Measurements from ENCODE around the gene ZDHHC12. TPM values are rescaled to one million over a fixed set of nuclear protein-coding genes. Genes with fewer than 3 reads are reported as not detected.

The ZDHHC12 gene
- total and polyA plus RNA-seq, 2 of the 8 experiments (the other 6 are each of a cell fraction or from before 2014, with no cell fraction given): 35.0 to 93.8 TPM

DNA sequence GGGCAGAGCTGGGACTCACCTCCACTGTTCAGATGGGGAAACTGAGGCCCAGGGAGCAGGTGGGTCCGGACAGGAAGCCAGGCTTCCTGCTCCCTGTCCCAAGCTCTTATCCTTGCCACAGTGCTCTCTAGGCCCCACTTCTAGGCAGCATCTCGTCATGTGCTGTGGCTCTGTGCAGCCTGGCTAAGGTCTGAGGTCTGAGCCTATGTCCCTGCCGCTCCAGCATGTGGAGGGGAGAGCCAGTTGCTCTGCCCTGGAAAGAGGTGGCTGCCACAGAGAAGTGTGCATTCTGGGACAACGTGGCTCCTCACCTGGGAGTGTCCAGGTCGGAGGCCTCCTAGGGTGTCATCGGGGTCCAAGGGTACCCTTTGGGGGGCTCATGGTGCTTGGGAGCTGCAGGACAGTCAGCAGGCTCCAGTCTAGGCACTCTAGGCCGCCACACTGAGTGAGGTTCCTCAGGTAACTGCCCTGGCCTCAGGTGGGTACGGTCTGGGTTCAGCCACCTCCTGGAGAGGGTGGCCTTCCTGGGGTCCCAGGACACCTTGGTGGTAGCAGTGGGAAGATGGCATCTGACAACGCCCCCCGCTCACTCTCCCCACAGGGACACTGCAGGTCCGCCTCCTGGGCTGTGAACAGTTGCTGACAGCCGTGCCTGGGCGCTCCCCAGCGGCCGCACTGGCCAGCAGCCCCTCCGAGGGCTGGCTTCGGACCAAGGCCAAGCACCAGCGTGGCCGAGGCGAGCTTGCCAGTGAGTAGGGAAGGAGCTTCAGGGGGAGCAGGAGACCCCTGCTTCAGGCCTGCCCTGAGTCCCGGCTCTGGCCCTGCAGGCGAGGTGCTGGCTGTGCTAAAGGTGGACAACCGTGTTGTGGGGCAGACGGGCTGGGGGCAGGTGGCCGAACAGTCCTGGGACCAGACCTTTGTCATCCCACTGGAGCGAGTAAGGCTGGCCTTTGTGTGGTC is 11.2 kb downstream of the ZDHHC12 start (continued):
- TF ChIP-seq, protein P1, sequence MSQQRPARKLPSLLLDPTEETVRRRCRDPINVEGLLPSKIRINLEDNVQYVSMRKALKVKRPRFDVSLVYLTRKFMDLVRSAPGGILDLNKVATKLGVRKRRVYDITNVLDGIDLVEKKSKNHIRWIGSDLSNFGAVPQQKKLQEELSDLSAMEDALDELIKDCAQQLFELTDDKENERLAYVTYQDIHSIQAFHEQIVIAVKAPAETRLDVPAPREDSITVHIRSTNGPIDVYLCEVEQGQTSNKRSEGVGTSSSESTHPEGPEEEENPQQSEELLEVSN (IDR thresholded peaks at IDR 0.05): no peak
- TF ChIP-seq RFX5 (IDR thresholded peaks at IDR 0.05; ENCODE audit: borderline replicate concordance, low read depth, low read length): no peak

Measured in H1 (cell line).